ENCODE results near the gene ABCA1.
"Not testable (repeated sequence)": the region's sequence is repeated elsewhere in the genome, so short reads cannot be mapped to it uniquely, and the experiment has no call there.

Gene ABCA1

GRCh38 chr9:104868687-104869404 is 59.1 kb downstream of the ABCA1 start:
- DNase-seq = no peak

- DNase-seq = no peak
Observed at GRCh38 chr9:104868303-104868686, 59.7 kb downstream of the ABCA1 start.

DNA sequence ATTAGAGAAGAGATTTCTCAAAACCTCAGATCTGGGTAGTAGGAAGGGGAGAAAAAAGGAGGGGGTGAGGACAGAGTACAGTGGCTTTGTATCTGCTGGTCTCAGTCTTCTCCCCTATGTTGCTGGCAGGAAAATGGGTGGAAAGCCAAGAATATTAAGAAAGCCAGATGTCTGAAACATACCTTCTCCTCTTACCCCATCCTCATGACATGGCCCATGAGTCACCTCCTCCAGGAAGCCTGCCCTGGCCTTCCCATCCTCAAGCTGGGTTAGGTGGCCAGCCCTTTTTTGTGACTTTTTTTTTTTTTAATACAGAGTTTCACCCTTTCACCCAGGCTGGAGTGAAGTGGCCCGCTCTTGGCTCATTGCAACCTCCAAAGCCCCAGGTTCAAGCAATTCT is 61.8 kb downstream of the ABCA1 start:
- no peak for DNase-seq

GRCh38 chr9:104864675-104865104 is 63.3 kb downstream of the ABCA1 start:
- no peak for DNase-seq

DNA sequence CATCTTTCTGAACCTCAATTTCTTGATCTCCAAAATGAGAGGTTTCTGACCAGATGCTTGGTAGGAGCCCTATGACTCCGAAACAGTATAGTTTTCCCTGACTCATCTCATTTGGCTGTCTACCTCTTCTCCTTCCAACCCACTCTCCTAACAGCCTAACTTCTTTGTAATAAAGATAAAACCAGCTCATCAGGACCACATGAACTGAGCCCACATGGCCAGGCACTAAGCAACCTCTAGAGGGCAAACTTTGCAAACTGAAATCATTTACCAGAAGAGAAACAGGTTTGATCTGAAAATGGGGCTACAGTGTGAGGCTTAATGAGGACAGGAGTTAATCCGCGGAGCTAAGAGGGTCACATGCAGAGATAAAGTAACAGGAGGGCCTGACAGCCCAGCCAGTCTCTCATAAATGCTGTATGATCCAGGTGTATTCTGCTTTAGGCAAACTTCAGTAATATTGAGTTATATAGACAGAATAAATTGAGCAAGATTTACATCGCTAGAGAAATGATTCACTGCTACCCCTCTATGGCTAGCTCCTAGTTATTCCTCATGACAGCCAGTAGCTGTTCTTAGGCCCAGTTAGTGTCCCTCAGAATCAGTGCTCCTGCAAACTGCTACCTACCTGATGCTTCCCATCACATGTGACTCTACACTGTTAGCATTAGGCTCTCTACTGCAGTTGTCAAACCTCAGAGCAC is 64.6 kb downstream of the ABCA1 start:
- DNase-seq = peak; percentile 12

DNA sequence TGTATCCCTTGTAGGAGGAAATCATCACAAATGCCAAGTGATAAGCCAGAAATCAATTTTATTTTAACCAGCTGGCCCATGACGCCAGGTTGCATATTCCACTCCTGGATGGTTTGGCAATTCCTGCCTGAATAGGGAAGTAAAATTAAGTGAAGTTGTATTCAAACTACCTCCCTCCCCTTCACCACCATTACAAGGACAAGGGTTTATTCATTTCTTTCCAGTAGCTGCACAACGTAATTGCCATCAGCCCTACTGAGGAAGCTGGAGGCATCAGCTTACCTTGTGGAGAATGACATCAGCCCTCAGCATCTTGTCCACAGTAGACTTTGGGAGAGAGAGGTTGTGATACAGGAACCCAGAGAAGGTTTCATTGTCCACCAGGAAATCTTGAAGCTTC is 66.6 kb downstream of the ABCA1 start:
- DNase-seq = no peak

GRCh38 chr9:104860263-104860662 is 67.7 kb downstream of the ABCA1 start:
- DNase-seq = no peak

- DNase-seq = no peak
Observed at GRCh38 chr9:104858846-104859245, 69.1 kb downstream of the ABCA1 start.

DNA sequence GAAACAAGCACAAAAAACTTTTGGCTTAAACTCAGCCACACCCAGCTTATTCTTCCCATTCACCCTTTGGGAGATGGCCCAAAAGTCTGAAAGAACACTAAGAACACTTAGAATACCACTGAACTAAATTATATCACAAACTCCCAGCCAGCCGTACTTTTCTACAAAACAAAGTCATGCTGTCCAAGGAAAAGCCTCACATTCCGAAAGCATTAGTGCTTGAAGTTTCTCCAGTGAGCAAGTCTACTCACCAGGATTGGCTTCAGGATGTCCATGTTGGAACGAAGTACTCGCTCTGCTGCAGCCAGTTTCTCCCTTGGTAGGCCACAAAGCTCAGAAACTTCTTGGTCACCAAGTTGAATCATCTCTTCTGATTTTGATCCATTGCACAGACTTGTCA is 69.7 kb downstream of the ABCA1 start:
- no peak for DNase-seq

- DNase-seq = no peak
Observed at GRCh38 chr9:104856413-104856941, 71.5 kb downstream of the ABCA1 start.

DNA sequence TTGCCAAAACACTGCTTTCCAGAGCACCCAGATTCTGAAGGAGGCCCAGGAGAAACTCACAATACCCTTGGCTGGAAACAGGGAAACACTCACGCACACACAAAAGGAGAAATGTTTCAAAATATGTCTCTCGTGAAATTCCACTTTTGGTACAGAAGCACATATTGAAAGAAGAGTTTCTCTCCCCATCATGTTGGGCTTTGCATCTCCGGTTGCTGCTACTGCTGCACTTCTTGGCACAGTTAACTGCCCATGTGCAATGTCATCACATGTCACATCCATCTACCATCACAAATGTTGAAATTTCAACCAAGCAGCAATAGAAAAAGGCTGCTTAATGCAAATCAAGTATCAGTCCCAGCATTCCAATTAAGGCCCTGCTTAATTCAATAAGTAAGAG is 72.1 kb downstream of the ABCA1 start:
- DNase-seq = no peak

GRCh38 chr9:104855258-104855657 is 72.7 kb downstream of the ABCA1 start:
- not testable (repeated sequence) for DNase-seq

GRCh38 chr9:104854613-104855012 is 73.3 kb downstream of the ABCA1 start:
- DNase-seq = no peak

- no peak for DNase-seq
Observed at GRCh38 chr9:104853683-104854082, 74.3 kb downstream of the ABCA1 start.

GRCh38 chr9:104853159-104853558 is 74.8 kb downstream of the ABCA1 start:
- DNase-seq = no peak

DNA sequence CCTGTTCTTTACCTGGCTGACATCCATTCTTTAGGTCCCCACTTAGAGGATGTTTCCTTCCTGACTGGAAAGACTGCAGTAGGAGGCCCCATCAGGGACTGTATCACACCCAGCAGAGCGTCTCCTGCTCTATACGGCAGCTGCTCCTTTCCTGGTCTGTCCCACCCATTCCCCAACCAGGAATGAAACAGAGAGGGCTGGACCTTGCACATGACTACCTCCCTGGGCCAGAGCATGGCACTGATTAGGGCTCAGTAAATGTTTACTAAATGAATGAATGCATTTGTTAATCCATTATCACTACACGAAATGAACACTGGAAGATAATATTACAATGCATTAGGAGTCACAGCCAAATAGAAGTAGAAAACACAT is 76.4 kb downstream of the ABCA1 start:
- no peak for DNase-seq

- DNase-seq = no peak
Observed at GRCh38 chr9:104850786-104851545, 77.0 kb downstream of the ABCA1 start.

GRCh38 chr9:104849023-104849422 is 78.9 kb downstream of the ABCA1 start:
- no peak for DNase-seq

DNA sequence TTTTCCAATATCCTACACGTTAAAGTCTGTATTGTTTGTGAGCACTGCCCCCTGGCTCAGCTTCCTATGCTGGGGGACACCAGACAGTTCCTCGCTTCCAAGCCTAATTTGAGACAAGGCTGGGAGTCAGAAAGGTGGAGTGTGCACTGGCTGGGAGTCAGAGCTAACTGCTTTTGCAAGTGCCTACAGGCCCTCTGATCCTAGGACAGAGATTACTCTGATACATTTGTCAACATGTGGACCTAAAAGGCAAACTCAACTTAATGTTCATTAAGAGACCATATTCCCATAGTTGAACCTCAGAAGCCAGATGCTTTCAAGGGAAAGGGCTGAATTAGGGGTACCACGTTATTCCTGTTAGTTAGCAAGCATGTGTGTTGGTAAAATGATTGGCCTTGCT is 83.2 kb downstream of the ABCA1 start:
- DNase-seq = no peak

- no peak for DNase-seq
Observed at GRCh38 chr9:104843644-104844240, 84.2 kb downstream of the ABCA1 start.

- DNase-seq = no peak
Observed at GRCh38 chr9:104842698-104843097, 85.3 kb downstream of the ABCA1 start.

DNA sequence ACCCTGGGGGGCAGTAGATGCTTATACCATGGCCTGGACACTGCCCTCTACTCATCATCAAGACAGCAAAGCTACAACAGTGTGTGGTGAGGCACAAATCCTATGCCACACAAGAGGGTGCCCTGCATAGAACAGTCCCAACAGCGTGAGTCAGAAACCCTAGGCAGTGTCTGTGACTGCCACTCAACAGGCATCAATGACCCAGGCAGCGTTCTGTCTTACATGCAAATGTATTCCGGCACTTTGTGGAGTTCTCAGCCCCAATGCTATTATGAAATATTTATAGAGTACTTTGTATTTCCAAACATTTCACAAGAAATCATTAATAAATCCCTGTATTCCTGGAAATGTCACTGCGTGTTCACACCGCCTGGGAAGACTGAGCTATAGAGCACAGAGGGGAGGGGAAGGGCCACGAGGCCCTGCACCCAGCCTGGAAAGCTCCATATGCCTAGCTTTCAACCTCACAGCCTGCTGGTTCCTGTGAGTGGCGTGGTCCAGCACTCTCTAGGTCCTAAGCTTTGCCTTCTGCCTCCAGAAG is 86.3 kb downstream of the ABCA1 start:
- no peak for DNase-seq

DNA sequence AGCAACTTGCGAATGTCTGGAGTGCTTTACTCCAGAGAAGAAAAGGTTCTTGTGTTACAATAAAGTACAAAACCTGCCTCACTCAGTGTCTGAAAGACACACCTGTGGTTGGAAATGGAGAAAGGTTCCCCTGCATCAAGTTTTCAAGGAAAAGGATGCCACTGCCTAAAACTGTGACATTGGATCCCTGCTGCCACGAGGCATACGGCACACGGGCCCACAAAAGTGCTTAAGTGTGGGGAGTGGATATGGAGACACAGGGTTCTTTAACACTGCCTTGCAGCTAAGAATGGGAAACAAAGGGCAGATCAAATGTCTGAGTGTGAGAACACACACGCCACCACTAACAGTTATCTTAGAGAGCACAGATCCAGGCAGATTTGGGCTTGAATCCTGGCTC is 89.0 kb downstream of the ABCA1 start:
- DNase-seq = no peak

Measured in effector CD4-positive, alpha-beta T cell (primary cell).